GM21367 (cell line): ENCODE results near the gene FBXL19.

ENCODE experiments used
- ATAC-seq: cut with Tn5 transposase; IDR thresholded peaks from one replicate; pipeline ENCODE4 v1.9.1; 2021; ENCODE audit not compliant: unreplicated experiment

The FBXL19 gene

GRCh38 chr16:30963925-30964511 is 40.6 kb downstream of the FBXL19 start:
- no peak for ATAC-seq

- no peak for ATAC-seq
These were observed 41.3 kb downstream of the FBXL19 start for GRCh38 chr16:30964574-30965226.

DNA sequence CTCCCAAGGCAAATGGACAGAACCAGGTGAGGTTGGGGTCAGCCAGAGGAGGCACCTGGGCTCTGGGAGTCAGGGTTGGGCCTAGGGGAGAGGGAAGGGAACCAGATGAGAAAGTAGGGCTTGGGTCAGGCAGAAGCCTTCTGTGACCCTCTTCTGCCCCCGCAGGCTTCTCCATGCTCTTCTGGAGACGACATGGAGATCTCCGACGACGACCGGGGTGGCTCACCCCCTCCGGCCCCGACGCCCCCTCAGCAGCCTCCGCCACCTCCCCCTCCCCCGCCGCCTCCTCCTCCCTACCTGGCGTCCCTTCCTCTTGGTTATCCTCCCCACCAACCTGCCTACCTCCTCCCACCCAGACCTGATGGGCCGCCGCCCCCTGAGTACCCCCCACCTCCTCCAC is 42.1 kb downstream of the FBXL19 start:
- ATAC-seq, result no peak

GRCh38 chr16:30966033-30966619 is 42.8 kb downstream of the FBXL19 start:
- ATAC-seq, result no peak

GRCh38 chr16:30967795-30968194 is 44.4 kb downstream of the FBXL19 start:
- ATAC-seq, result no peak

GRCh38 chr16:30969246-30969842 is 46.0 kb downstream of the FBXL19 start:
- no peak for ATAC-seq

GRCh38 chr16:30971298-30971697 is 47.9 kb downstream of the FBXL19 start:
- ATAC-seq, result no peak

- ATAC-seq, result no peak
These were observed 49.5 kb downstream of the FBXL19 start for GRCh38 chr16:30972872-30973271.

DNA sequence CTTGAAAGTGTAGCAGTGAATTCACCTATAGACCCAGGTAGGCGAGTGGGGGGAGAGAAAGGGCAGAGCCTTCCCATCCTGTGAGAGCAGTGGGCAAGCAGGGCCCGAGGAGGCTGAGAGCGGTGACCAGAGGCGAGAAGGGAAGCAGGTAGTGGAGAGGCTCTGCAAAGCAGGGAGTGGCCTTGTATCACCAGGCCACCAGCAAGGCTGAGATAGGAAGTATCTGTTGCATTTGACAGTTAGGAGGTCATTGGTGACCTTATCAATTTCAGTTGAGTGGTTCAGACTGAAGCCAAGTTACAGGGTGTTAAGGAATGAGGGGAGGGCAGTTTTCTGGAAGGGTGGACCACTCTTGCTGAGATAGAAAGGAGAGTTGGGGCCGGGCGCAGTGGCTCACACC is 51.0 kb downstream of the FBXL19 start:
- ATAC-seq, result no peak

DNA sequence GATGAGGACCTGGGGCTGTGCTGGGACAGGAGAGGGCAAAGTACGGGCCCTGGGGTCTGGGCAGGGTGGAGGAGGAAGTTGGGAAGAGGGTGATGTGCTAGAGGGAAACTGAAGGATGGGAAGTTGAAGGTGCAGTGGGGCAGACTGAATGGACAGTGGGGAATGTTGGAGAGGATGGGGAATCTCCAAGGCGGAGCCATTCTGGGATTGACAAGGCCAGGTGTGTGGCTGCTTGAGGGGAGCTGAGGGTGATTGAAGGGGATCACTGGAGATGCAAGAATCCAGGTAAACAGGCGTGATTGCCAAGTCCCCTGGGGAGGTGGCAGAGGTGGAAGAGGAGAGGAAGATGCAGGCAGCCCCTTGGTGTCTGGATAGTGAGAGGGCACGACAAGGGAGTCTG is 53.1 kb downstream of the FBXL19 start:
- ATAC-seq, result no peak

DNA sequence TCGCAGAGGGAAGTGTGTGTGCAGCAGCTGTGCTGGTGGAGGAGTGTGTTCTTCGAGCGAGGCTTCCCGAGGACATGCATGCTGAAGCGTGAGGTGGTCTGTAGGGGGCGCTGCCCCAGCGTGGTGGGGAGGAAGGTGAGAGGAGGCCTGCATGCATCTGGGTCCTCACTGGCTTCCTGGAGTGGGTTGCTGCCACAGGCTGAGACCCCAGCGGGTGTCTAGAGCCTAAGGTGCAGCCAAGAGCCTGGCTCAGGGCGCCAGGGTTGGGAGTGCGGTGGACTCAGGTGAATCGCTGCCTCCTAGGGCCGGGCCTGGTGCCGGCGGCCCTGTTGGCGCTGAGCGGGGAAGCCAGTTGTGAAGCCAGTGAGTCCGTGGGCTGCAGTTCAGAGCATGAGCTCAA is 54.1 kb downstream of the FBXL19 start:
- ATAC-seq, result no peak

GRCh38 chr16:30979170-30980022 is 56.0 kb downstream of the FBXL19 start:
- no peak for ATAC-seq

- no peak for ATAC-seq
These were observed 56.6 kb downstream of the FBXL19 start for GRCh38 chr16:30980023-30980371.

- no peak for ATAC-seq
These were observed 57.1 kb downstream of the FBXL19 start for GRCh38 chr16:30980434-30980833.

- ATAC-seq, result no peak
These were observed 57.6 kb downstream of the FBXL19 start for GRCh38 chr16:30980959-30981358.

DNA sequence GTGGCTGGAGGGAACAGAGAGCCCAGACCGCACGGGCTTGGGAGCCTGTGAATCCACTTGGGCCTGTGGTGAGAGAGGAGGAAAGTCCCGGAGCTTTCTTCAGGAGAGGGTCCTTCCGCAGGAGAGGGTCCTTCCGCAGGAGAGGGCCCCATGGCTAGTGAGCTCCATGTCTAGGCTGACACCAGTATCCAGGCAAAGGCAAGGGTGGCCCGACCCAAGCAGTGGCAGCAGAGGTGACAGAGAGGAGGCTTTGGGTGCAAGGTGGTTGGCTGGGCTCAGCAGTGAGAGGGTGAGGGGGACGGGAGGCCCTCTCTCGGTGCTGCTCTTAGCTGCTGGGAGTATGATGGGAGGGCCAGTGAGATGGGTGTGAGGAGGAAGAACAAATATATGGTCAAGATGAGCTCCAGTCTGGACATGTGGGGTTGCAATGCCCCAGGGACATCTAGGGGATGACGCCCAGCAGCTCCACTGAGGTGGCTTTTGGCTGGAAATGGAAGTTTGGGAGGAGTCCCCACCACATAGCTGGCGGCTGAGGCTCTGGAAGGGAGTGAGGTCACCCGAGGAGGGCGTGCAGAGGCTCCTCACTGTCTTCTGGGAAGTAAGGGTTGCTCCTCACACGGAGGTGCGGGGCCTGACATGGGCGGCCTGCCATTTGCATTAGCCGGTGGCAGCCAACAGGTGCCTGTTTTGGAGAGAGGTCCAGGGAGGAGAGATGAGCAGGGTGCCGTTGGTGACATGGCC is 59.3 kb downstream of the FBXL19 start:
- ATAC-seq, result no peak

DNA sequence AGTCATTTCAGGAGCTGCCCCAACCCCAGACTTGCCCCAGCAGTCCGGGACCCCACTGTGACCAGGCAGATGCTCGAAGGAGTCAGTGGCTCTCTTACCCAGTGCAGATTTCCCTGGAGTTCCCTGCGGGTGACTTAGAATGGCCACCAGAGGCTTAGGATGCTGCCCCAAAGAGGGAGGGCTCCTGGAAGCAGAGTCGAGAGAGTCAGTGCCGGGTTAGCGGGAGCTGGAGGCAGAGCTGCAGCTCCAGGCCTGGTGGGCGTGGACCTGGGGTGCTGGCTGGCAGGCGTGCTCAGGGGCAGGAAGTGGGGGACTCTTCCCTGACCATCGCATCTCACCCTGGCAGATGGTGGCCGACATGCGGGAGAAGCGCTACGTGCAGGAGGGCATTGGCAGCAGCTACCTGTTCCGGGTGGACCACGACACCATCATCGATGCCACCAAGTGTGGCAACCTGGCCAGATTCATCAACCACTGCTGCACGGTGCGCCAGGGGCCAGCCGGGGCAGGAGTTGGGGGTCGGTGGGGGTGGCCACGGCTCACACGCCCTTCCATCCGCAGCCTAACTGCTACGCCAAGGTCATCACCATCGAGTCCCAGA is 60.0 kb downstream of the FBXL19 start:
- no peak for ATAC-seq

DNA sequence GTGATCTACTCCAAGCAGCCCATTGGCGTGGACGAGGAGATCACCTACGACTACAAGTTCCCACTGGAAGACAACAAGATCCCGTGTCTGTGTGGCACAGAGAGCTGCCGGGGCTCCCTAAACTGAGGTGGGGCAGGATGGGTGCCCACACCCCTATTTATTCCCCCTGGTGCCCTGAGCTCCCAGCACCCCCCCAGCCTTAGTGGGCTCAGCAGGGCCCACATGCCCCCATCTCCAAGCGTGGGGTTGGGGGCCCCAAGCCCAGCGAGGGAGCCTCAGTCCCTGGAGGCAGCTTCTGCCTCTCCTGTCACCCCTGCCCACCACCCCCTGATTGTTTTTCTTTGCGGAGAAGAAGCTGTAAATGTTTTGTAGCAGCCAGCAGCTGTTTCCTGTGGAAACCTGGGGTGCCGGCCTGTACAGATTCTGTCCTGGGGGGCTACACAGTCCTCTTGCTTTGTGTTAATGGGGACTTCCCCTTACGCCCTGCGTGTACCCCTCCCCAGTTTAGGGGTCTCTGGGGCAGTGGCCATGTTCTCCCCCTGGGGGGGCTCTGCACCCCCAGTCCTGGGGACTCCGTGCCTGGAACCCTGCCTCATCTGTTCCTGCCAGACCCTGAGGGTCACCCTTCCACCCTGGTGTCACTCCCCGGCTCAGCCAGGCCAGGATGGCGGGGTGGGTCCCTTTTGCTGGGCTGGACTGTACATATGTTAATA is 60.7 kb downstream of the FBXL19 start:
- ATAC-seq, result no peak

- no peak for ATAC-seq
These were observed 61.5 kb downstream of the FBXL19 start, which contains the start of gene HSD3B7 for GRCh38 chr16:30984669-30985400. Gene HSD3B7 (plus strand): TSS chr16:30985207. CDS start chr16:30985659, 452 bp downstream.
